Right ventricle myocardium superior (tissue), 1 donor: ENCODE measurements around the gene KRT4. TPM values are rescaled to one million over a fixed set of nuclear protein-coding genes. Genes with fewer than 3 reads are reported as not detected.
"Not testable (repeated sequence)": the region's sequence is repeated elsewhere in the genome, so short reads cannot be mapped to it uniquely, and the experiment has no call there.

Experiments used
- ATAC-seq: fragments of 200-7000 bp; cut with Tn5 transposase; one replicate; pipeline ENCODE4 v1.9.1; 2020; ENCODE audit warnings: mild to moderate bottlenecking; ENCODE audit not compliant: poor library complexity
- DNase-seq: peaks from one replicate; pipeline ENCODE4 v3.0.0-alpha.2; 2020
- intact Hi-C: fragments of 100-400 bp; cut with DNase I; formaldehyde crosslinking; loops from one replicate; pipeline ENCODE4 v1.11.2; 2022
- total RNA-seq: library from RNA; stranded (reverse); fragmentation: NEBNext Ultra II Directional; extraction: Animal tissue kit (Norgen Biotek cat#: 25700); gene quantifications from one replicate; pipeline ENCODE4 v1.2.1, GENCODE V29; 2021
- donor health status: DM: no; HTN: yes; CAD: no; lungs with severe emphysema.

Gene KRT4
- total RNA-seq, 1 donor from 2014 or later = not detected

DNA sequence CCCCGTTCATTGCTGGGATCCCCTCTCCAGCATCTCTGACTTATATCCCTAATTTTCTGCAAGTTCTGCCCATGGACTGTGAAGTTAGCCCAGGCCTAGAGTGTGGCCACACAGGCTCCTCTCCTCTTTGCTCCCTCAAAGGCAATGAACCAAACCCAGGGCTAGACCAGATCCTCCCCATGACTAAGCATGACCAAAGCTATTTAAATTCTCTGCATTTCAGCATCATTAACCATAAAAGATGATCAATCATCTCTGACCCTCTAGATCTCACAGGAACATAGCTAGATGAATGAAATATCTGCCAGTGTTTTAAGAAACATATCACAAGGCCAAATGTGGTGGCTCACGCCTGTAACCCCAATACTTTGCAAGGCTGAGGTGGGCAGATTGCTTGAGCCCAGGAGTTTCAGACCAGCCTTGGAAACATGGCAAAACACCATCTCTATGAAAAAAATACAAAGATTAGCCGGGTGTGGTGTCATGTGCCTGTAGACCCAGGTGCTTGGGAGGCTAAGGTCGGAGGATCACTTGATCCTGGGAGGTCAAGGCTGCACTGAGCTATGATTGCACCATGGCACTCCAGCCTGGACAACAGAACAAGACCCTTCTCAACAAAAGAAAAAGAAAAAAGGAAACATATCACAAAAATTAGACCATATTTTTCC is 15.8 kb downstream of the KRT4 start:
- intact Hi-C loops = no loop called here
- DNase-seq (no peak), ATAC-seq (no peak)

DNA sequence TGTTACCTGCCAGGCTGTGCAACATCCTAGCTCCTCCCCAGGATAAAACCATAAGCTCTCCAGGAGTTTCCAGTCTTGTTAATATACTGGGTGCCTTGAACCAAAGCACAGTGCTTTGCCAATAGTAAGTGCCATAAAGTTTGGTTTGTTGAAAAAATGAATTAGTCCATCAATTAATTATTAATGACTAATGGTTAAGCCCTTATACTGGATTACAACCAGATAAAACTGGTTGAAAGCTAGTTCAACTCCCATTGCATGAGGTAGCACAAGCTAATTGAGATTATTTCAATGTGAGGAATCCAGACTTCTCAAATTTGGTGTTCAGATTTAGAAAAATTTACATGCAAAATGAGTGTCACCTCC is 16.4 kb downstream of the KRT4 start:
- ATAC-seq (no peak), DNase-seq (no peak)
- intact Hi-C loops = no loop called here

DNA sequence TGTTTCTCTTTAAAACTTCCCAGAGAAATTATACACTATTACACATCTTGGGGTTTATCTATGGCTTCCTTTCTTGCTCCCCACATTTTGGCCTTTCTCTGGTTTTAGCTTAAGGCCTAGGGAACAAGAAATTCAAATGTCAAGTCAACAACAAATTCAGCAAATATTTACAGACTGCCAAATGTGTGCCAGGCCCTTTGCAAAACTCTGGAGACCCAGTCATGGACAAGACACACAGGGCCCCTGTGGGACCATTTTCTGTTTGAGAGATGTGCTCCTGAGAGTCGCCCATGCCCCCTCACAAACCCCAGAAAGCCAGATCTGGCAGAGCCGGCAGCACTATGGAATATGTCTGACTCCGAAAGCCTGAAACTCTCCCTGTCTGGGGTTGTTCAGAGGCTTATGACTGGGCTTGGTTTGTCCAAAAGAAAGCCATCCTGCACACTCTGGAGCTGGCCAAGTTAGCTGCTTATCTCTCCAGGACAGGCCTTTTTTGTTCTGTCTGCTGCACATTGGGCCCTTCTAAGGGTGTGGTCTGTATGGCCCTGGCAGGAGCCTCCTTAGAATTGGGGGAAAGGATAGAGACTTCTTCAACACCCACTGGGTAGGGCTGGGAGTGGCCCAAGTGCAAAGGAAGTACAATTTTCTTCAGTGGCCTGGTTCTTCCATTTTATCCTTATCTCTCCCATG is 16.9 kb downstream of the KRT4 start:
- DNase-seq (no peak), ATAC-seq (no peak)
- intact Hi-C loops = no loop called here

- DNase-seq = no peak
- intact Hi-C loops = no loop called here
Observed at GRCh38 chr12:52796429-52796794, 17.5 kb downstream of the KRT4 start.

DNA sequence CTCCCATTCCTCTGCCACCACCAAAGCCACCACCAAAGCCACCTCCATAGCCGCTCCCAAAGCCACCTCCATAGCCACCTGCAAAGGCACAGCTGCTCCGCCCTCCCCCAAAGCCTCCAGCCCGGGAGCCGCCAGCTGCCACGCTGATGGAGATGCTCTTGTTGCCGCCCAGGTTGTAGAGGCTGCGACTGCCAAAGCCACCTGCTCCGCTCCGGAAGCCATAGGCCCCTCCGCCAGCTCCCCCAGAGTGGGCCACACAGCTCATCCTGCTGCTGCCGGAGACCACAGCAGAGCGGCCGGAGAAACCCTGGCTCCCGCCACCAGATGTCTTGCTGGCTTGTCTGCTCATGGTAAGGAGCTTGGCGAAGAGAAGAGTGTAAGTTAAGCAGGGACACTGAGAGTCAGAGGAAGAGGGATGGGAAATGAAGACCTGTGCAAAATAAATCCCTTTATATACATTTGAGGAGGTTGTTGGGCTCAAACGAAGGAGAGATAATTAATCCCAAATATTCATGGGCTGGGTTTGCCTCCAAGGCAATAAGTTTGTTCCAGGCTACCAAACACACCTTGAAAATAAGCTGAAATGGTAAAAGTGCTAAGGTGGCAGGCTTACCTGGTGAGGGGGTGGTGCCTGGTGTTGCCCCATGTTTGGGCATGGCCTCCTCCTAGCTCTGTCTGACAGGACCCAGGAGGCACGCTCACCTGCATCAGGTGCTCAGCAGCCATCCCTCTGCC is 18.1 kb downstream of the KRT4 start, which contains the start of gene KRT3:
TSS of gene KRT3 (minus strand) at position 424 of the 735 bp plus-strand sequence. CDS start at position 349, 75 bp downstream.
- ATAC-seq = no peak
- intact Hi-C loops = no loop called here
- DNase-seq = no peak

More at GRCh38 chr12:52796429-52796794, 17.5 kb downstream of the KRT4 start:
- ATAC-seq = no peak

- DNase-seq, ATAC-seq, intact Hi-C loops: not testable (repeated sequence)
Observed at GRCh38 chr12:52795332-52795674, 18.6 kb downstream of the KRT4 start.

GRCh38 chr12:52794479-52795331 is 19.2 kb downstream of the KRT4 start:
- DNase-seq (no peak), ATAC-seq (no peak)
- intact Hi-C loops = no loop called here

DNA sequence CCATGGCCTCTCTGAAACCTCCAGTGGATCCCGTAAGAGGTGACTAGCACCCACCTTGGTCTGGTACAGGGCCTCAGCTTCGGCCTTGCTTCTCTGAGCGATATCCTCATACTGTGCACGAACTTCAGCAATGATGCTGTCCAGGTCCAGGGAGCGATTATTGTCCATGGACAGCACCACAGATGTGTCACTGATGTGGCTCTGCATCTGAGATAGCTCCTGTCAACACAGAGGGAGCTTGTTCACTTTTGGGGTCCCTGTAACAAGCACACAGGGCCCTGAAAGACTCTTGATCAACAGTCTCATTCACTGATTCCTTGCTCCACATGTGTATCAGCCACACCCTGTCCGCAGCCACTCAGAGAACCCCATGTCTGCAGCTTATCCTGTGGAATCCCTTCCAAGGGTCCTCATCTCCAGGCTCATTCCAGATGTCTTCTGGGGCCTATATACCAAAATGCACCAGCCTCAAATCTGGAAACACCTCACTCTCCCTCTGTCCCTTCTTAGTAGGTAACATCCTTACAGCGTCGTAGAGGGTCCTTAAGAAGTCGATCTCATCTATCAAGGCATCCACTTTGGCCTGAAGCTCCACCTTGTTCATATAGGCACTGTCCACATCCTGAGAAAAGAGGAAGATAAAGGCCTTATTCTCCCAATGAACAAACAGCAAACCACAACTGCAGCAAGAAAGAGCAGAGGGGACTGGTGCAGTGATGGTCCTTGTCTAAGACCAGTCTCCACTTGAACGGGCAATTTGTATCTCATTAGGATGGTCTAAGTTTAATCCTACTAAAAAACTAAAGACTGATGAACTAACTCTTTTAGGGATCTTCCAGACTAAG is 21.5 kb downstream of the KRT4 start:
- DNase-seq (no peak), ATAC-seq (no peak)
- intact Hi-C loops = no loop called here

DNA sequence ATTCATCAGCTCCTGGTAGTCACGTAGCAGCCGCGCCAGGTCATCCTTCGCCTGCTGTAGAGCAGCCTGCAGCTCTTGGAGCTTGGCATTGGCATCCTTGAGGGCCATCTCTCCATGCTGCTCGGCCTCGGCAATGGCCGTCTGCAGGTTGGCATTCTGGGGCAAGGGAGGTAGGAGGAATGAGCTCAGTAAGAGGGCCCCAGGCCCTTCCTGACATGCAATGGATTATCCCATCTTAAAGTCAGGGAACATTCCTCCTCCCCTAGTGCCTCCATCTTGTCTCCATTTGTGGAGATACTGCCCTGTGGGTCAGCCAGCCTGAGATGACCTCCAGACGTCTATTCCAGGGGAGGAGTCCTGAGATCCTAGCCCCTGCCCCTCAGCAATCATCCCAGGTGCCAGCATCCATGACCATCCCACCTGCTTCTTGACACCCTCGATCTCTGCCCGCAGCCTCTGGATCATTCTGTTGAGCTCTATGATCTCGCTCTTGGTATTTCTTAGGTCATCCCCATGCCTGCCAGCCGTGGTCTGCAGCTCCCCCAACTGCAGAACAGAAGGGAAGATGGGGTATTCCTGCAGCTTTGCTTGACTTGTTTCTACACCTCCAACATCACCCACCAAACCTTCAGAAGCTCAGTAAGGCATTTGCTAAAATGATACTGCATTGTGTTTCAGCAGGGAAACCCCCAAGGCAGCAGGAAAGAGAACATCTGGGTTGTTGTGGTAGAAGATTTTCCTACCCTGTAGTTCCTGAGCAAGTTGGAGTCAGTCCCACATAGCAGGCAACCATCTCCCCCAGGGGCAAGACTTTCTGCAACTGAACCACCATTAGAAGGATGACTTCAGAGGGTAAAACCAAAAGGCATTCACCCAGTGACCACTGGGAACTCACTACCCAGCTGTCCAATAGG is 22.4 kb downstream of the KRT4 start:
- DNase-seq (no peak), ATAC-seq (no peak)
- intact Hi-C loops = no loop called here

GRCh38 chr12:52790427-52791270 is 23.3 kb downstream of the KRT4 start:
- intact Hi-C loops = no loop called here
- no peak for ATAC-seq
- DNase-seq = no peak

DNA sequence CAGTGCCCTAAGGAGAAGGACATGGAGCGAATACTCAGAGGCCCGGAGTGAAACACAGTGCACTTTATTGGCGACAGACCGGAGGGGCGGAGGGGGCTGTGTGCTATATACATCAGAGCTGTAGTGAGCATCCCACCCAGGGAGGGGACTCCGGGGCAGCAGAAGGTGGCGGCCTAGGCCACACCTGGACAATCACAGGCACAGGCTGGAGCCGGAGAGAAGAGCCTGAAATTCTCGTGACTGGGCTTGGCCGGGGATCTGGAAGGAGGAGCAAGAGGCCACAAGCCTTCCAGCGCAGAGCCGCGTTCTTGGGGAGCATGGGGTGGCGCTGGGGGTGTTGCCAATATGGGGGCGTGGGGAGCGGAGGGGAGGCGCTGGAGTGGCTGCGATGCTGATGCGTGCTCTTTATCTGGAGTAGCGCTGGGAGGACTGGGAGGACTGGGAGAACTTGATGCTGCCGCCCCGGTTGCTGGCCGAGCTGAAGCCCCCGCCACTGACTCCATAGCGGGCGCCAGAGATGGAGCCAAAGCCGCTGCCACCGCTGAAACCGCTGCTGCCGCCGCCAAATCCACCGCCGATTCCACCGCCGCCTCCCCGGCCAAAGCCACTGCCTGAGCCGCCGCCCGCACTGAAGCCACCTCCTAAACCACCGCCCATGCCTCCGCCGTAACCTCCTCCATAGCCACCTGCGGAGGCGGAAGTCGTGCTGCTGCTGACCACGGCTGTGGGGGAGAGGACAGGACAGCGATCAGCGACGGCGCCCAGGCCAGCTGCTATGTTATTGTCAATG is 24.1 kb downstream of the KRT4 start:
- intact Hi-C loops = no loop called here
- DNase-seq = no peak
- no peak for ATAC-seq

GRCh38 chr12:52788876-52789636 is 24.9 kb downstream of the KRT4 start:
- DNase-seq (no peak), ATAC-seq (no peak)
- intact Hi-C loops = no loop called here

GRCh38 chr12:52788192-52788875 is 25.6 kb downstream of the KRT4 start:
- ATAC-seq (no peak), DNase-seq (no peak)
- intact Hi-C loops = no loop called here
